Midbrain (tissue), 1 donor: ENCODE data around the gene APBA1.
A peak's percentile ranks its signal among the peaks of the same experiment; 100 is the strongest.

Experiments
- DNase-seq: peaks from one replicate; lab custom pipeline; 2025; lab: John Stamatoyannopoulos, UW

The APBA1 gene

DNA sequence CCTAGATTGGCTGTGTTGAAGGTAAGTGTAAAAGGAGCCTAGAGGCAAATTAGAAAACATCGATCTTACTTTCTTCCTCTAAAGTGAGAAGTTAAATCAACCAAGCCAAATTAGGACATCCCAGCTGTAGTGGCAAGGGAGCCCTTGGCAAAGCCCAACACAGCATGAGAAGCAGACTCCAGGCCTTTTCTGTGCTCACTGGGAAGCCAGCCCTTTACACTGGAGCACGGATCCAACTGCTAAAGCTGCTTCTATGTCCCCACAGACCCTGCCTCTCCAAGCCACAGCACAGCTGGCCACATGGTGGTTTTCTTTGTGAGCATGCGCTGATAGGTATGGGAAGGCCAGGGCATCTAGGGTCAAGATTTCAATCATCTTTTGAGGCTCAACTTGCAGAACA is 94.1 kb downstream of the APBA1 start:
- DNase-seq = no peak

DNA sequence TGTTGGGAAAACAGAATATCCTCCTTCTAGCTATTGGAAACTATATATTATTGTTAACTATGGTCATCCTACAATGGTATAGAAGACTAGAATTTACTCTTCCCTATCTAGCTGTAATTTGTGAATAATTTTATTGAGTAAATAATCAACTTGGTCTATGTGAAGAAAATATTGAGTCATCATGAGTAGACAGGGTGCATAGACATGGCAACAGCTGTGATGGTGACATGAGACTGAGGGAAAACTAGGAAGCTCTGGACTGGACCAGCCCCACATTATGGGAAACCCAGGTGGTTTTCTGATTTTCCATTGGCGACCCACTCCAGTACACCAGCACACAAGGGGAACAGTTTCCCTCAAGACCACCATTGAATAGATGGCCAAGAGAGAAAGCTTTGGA is 95.0 kb downstream of the APBA1 start:
- no peak for DNase-seq

- DNase-seq = no peak
Observed at GRCh38 chr9:69574057-69574456, 98.1 kb downstream of the APBA1 start.

- DNase-seq = no peak
Observed at GRCh38 chr9:69573651-69574050, 98.5 kb downstream of the APBA1 start.

GRCh38 chr9:69572611-69573010 is 99.6 kb downstream of the APBA1 start:
- no peak for DNase-seq

- DNase-seq = no peak
Observed at GRCh38 chr9:69571032-69571431, 101.1 kb downstream of the APBA1 start.

DNA sequence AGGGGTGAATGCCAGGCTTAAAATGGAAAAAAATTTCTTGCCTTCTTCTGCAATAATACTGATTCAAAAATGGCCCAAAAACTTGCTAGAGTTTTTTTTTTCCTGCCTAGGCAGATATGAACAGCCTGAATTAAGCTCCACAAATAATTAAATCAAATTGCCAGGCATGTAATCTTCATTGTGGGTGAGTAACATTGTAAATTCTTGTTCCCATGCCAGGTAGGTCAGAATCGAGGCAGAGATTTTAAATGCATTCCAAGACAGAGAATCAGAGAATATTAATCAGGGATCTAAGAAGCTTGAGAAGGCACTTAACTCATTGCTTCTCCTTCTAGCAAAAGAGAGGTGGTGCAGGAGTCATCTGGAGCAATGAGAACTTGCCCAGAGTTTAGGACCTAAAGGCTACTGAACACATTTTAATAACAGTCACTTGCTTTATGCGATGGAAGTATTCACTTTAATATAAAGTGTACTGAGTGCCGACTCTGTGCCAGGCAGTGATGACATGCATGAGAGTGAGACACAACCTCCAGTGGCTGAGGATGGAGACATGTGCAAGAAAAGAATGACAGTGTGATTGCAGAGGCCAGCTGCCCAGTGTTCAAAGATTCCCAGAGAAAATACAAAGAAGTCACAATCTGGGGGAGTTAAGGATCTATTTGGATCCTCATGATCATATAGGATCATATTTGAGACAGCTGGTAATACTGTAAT is 102.3 kb downstream of the APBA1 start:
- DNase-seq = no peak

- DNase-seq = no peak
Observed at GRCh38 chr9:69564557-69564956, 107.6 kb downstream of the APBA1 start.

DNA sequence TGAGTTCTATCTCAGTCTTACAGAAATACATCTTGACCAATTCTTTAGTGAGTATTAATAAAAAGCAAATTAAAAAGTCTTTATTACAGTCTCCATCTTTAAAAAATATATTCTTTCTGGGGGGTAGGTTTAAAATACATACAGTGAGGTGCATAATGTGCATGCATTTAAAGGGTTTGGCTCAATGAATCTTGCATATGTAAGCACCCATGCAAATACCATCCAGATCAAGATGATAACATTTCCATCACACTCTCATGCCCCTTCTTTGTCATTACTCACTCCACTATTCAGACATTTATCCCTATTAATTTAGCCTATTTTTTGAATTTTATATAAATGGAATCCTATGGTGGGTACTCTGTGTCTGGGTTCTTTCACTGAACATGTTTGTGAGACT is 113.0 kb downstream of the APBA1 start:
- no peak for DNase-seq

GRCh38 chr9:69556707-69557106 is 115.5 kb downstream of the APBA1 start:
- DNase-seq = no peak

DNA sequence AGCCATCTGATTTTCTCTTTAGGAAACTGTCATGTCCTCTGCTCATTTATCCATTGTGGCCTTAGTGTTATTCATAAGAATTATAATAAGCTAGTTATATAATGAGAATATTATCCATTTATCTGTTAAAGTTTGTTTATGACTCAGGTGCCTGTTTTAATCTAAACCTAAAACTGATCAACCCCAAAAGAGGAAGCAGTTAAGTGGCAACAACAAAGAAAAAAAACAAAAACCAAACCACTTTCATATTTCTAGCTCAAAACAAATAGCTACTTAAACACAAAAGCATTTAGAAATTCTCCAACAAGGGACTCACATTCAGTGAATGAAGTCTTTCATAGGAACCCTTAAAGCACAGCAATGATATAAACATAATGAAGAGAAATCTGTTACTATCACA is 116.4 kb downstream of the APBA1 start:
- no peak for DNase-seq

DNA sequence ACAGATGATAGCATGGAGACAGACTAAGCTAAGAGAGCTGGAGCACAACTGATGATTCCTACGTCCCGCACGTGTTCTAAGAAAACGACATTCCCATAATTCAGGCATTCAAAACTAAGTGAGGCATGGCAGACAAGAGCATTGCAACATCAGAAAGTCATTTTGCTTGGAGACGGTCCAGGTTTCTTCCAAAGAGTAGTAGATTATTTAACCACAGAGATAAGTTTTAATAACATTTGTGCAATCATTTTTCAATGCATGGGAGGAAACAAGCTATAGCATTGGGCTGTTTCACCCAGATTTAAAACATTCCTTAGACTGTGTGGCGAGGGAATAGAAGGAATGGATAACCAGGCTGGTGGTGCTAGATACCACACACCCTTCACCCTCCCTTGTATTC is 117.2 kb downstream of the APBA1 start:
- DNase-seq = no peak

DNA sequence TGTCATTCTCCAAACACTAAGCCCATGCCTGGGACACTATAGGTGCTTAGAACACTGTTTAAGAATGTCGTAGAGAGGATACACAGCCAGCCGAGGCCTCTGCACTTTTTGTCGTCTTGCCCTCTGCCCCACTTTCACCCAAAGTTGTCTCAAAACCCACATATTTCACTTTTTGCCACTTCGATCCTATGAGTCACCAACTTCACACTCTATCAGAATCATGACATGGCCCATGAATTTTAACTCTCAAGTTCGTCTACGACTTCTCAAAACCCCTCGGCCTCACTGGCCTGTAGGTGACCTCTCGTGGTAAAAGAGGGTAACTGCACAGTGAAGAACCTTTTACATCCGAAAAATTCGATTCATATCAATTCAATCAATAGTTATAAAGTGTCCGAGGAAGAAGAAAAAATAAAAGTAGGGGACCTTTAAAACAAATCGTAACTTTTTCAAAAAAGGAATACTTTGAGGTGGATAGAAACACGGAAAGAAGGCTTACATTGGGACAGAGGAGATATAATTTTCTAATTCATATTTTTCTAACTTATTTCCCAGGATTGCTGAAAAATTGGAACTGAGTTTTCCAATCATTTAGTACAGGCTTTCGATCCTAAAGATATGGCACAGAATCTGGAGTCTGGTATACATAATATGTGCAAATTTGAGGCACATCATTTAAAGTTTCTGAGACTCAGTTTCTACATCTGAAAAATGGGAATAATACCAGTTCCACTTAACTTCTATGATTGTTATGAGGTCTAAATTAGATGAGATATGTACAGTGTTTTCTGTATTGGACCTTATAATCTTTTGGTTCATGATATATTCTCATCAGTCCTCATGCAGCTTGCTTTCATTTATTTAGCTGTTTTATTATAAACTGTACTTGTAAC is 122.6 kb downstream of the APBA1 start:
- peak; percentile 64 for DNase-seq

DNA sequence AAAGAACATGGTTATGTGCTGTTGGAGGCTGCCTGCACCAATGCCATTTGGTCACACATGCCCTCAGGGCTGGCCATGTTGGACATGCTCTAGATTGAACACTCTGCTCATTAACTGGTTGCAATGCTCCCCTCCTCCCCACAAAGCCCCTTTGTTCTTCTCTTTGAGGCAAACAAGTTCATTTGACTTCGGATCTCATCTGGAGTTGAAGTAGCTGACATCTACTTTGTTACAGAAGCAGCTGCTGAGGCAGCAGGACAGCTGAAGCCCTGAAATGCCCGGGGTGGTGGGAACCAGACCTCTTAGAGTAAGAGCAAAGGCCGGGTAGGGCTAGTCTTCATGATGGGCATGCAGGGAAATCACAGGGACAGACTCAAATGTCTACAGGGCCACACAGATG is 123.5 kb downstream of the APBA1 start:
- DNase-seq = peak; percentile 47

DNA sequence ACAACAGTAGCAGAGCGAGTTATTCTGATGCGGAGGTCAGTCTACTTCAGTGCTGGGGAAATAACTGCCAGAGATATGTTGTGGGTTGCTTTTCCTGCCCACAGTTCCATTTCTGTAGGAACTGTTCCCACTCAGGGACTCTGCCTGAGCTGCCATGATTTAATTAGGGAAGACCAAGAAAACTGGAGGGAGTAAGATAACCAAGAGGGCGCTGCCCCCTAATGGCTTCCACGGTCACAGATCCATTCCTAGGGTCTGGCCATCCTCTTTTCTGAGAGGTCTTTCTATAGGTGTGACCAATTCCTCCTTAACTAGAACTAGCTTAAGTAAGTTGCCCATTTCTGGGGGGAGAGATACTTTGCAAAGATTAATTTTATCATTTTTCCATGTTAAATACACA is 125.9 kb downstream of the APBA1 start:
- no peak for DNase-seq

DNA sequence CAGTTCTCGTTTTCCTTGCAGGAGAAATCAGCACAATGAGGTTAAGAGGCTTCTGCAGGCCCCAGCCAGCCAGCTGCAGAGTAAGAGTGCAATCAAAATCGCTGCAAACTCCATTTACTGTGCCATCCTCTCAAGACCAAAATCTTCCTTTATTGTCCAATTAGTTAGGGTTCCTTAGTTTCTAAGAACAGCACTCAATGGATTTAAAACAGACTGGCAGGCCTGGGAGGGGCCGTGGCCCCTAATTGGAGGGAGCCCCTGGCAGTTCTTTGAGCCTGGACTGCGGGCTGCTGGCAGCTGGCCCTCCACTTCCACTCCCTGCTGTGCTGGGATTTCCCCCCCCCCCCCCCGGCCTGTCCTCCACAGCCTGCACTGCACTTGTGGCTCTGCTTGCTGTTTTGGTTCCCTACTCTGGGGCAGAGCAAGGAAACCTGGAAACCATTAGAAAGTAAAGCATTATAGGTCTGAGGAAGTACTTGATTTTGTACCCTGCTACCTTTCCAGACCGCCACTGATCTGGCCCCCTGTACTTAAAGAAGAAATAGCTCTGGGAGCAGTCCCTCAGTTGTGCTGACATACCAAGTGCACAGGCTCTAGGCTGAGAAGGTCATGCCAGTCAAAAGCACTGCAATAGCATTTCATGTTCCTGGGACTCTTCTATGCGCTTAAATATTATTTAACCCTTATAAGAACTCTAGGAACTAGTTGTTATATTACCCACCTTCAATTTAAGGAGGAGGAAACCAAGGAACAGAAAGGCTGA is 129.0 kb downstream of the APBA1 start:
- peak; percentile 63 for DNase-seq

DNA sequence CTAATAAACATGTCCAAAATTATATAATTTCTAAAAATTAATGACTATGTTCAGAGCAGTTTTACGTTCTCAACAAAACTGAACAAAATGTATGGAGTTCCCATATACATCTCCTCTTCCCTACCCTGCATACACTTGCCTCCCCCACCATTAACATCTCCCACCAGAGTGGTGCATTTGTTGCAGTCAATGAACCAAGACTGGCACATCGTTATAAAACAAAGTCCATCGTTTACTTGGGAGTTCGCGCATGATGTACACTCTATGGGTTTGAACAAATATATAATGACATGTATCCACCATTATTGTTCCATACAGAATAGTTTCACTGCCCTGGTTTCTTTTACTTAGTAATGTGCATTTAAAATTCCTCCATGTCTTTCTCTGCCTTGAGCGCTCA is 130.1 kb downstream of the APBA1 start:
- no peak for DNase-seq

- DNase-seq = no peak
Observed at GRCh38 chr9:69535911-69536310, 136.3 kb downstream of the APBA1 start.

GRCh38 chr9:69535286-69535832 is 136.8 kb downstream of the APBA1 start:
- DNase-seq = no peak

- DNase-seq = no peak
Observed at GRCh38 chr9:69532396-69532795, 139.8 kb downstream of the APBA1 start.

DNA sequence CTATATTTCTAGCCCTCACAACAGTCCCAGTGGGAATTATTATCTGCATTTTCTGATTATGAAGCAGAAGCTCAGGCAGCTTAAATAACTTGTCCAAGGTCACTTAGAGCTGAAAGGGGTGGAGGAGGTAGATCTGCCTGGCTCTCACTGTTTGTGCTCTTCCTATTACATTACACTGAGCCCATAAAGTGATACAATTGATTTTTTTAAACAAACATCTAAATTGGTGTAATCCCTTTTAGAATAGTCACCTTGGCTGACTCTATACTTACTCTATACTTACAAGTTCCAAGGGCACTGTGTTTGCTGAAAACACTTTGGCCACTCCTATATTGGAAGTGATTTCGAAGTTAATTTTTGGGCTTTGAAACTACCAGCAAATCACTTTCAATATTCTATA is 144.7 kb downstream of the APBA1 start:
- no peak for DNase-seq

GRCh38 chr9:69526699-69527098 is 145.5 kb downstream of the APBA1 start:
- no peak for DNase-seq
